Osteoblast (primary cell): Measurements from ENCODE around the gene PLEKHF1. TPM values are rescaled to one million over a fixed set of nuclear protein-coding genes. Genes with fewer than 3 reads are reported as not detected.
"Not testable (repeated sequence)": the region's sequence is repeated elsewhere in the genome, so short reads cannot be mapped to it uniquely, and the experiment has no call there.

ENCODE experiments used
- DNase-seq: peaks from one replicate; pipeline ENCODE4 v3.0.0; 2011; ENCODE audit warnings: low spot score, mixed read lengths; ENCODE audit not compliant: insufficient read length; ENCODE audit errors: missing footprints
- H2AFZ ChIP-seq: 2 replicates; pipeline ENCODE4 v1.6.0; 2011; ENCODE audit warnings: mild to moderate bottlenecking, low read length
- H3K27ac ChIP-seq: 2 replicates; pipeline ENCODE4 v1.5.1; 2011; ENCODE audit warnings: mild to moderate bottlenecking, low read depth, low read length, moderate library complexity
- H3K27me3 ChIP-seq: 2 replicates; pipeline ENCODE4 v1.6.0; 2012; ENCODE audit warnings: mild to moderate bottlenecking, control low read depth, inconsistent platforms, low read length, moderate library complexity; ENCODE audit not compliant: insufficient read depth
- H3K36me3 ChIP-seq: 2 replicates; pipeline ENCODE4 v1.5.1; 2011; ENCODE audit warnings: mild to moderate bottlenecking, low read length, control low read depth, moderate library complexity; ENCODE audit not compliant: insufficient read depth
- H3K4me1 ChIP-seq: 2 replicates; pipeline ENCODE4 v1.5.1; 2011; ENCODE audit warnings: mild to moderate bottlenecking, low read length, control low read depth, moderate library complexity; ENCODE audit not compliant: insufficient read depth
- H3K4me2 ChIP-seq: 2 replicates; pipeline ENCODE4 v1.6.0; 2011; ENCODE audit warnings: mild to moderate bottlenecking, low read length; ENCODE audit not compliant: insufficient read depth
- H3K4me3 ChIP-seq: fragments of 200-600 bp; sonication (generic); 3 replicates; pipeline ENCODE4 v1.5.1; 2012; ENCODE audit warnings: mild to moderate bottlenecking, low read length, inconsistent platforms; ENCODE audit not compliant: insufficient read depth
- H3K79me2 ChIP-seq: 2 replicates; pipeline ENCODE4 v1.6.0; 2012; ENCODE audit warnings: mild to moderate bottlenecking, low read length, control low read depth, inconsistent platforms; ENCODE audit not compliant: insufficient read depth
- H3K9me3 ChIP-seq: 2 replicates; pipeline ENCODE4 v1.5.1; 2011; ENCODE audit warnings: low read depth, low read length, control low read depth
- H4K20me1 ChIP-seq: 2 replicates; pipeline ENCODE4 v1.6.0; 2012; ENCODE audit warnings: mild to moderate bottlenecking, low read length, control low read depth; ENCODE audit not compliant: insufficient read depth
- total RNA-seq: library from RNA; depleted of rRNA; stranded (reverse); fragments of >200 nt; gene quantifications from 2 replicates; pipeline ENCODE4 v1.2.3, GENCODE V29; 2012
- TF ChIP-seq, protein P1 (sequence below): IDR thresholded peaks from 2 replicates; pipeline ENCODE4 v1.5.1; 2011; ENCODE audit warnings: mild to moderate bottlenecking, low read depth, low read length, moderate library complexity; ENCODE audit errors: extremely low read depth

PLEKHF1 gene
- total RNA-seq, 1 donor: 106 TPM

DNA sequence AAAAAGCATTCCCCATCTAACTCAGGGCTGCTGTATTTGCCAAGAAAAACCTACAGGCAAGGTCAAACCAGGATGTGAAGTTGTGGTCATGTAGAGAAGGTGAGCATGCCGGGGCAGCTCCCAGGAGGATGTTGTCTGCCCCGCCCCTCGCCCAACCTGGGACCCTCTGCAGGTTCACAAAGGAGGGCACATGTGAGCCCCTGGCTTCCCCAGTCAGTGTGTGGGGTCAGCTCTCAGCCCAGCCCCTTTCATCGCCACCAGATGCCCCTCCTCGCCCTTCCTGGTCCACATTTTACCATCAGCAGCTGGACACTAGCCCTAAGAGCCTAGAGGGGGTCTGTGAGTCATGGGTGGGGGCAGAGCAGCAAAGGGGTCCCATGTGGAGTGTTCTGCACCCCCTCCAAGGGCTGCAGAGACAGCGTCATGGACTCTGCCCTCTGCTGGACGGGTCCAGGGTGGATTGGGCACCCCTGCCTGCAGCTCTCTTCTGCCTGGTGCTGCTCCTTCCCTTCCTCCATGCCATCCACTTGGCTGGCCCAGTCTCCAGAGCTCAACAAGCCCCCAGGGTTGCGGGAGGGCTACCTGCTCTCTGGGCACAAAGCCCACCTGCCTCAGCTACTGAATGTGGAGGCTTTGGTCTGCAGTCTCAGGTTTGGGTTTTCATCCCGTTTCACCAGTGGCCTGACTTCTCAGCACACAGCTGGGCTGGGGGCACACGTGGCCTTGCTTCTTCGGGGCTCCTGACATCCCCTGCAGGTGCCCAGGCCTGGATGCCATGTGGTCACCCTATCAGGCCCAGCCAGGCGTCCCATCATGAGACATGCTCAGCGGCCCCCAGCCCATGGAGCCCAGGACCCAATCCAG lies 3.7 kb downstream of the PLEKHF1 start:
- peaks cover 80% of the 10 kb centered on the region for H3K79me2 ChIP-seq
- no peak overlapping the region for H3K4me2 ChIP-seq
- H3K4me1 ChIP-seq: peaks cover 36% of the 10 kb centered on the region
- H3K36me3 ChIP-seq: peaks cover 6% of the 10 kb centered on the region
- H4K20me1 ChIP-seq: peaks cover 39% of the 10 kb centered on the region
- no peaks in the 10 kb centered on the region for H3K27me3 ChIP-seq
- no peaks in the 10 kb centered on the region for H3K9me3 ChIP-seq
- peak; percentile 71 for DNase-seq
- no peak overlapping the region for H3K27ac ChIP-seq
- no peak overlapping the region for H3K4me3 ChIP-seq
- TF ChIP-seq, protein P1, sequence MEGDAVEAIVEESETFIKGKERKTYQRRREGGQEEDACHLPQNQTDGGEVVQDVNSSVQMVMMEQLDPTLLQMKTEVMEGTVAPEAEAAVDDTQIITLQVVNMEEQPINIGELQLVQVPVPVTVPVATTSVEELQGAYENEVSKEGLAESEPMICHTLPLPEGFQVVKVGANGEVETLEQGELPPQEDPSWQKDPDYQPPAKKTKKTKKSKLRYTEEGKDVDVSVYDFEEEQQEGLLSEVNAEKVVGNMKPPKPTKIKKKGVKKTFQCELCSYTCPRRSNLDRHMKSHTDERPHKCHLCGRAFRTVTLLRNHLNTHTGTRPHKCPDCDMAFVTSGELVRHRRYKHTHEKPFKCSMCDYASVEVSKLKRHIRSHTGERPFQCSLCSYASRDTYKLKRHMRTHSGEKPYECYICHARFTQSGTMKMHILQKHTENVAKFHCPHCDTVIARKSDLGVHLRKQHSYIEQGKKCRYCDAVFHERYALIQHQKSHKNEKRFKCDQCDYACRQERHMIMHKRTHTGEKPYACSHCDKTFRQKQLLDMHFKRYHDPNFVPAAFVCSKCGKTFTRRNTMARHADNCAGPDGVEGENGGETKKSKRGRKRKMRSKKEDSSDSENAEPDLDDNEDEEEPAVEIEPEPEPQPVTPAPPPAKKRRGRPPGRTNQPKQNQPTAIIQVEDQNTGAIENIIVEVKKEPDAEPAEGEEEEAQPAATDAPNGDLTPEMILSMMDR: peak; percentile 28
- H2AFZ ChIP-seq: no peak overlapping the region

DNA sequence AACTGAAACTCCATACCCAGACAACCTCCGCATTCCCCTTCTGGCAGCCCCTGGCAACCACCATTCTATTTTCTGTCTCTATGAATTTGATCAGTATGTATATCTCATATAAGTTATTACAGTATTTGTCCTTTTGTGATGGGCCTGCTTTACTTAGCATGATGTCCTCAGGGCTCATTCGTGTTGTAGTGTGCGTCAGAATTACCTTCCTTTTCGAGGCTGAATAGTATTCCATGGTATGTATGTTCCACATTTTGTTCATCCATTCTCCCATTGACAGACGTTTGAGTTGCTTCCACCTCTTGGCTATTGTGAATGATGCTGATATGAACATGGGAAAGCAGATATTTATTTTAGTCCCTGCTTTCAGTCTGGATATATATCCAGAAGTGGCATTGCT lies 5.0 kb downstream of the PLEKHF1 start:
- H3K9me3 ChIP-seq: no peaks in the 10 kb centered on the region
- H2AFZ ChIP-seq: no peak overlapping the region
- peaks cover 25% of the 10 kb centered on the region for H3K4me1 ChIP-seq
- TF ChIP-seq, protein P1: no peak
- peaks cover 92% of the 10 kb centered on the region for H3K79me2 ChIP-seq
- H3K36me3 ChIP-seq: peaks cover 10% of the 10 kb centered on the region
- H3K27ac ChIP-seq: no peak overlapping the region
- peaks cover 39% of the 10 kb centered on the region for H4K20me1 ChIP-seq
- no peaks in the 10 kb centered on the region for H3K27me3 ChIP-seq
- H3K4me2 ChIP-seq: no peak overlapping the region
- H3K4me3 ChIP-seq: no peak overlapping the region
- no peak for DNase-seq

DNA sequence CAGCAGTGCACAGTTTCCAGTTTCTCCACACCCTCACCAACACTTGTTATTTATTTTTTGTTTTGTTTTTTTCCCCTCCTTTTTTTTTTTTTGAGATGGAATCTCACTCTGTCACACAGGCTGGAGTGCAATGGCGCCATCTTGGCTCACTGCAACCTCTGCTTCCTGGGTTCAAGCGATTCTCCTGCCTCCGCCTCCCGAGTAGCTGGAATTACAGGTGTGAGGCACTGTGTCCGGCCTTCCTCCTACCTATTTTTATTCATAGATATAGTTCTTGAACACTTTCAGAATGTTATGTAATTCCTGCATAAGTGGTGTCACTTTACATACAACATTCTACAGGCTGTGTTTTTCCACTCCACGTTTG lies 5.7 kb downstream of the PLEKHF1 start:
- peaks cover 17% of the 10 kb centered on the region for H3K36me3 ChIP-seq
- H3K27ac ChIP-seq, H3K4me3 ChIP-seq, H3K9me3 ChIP-seq, DNase-seq, H3K4me2 ChIP-seq, H2AFZ ChIP-seq, H3K27me3 ChIP-seq: not testable (repeated sequence)
- peaks cover 42% of the 10 kb centered on the region for H4K20me1 ChIP-seq
- peaks cover 22% of the 10 kb centered on the region for H3K4me1 ChIP-seq
- peaks cover 89% of the 10 kb centered on the region for H3K79me2 ChIP-seq

DNA sequence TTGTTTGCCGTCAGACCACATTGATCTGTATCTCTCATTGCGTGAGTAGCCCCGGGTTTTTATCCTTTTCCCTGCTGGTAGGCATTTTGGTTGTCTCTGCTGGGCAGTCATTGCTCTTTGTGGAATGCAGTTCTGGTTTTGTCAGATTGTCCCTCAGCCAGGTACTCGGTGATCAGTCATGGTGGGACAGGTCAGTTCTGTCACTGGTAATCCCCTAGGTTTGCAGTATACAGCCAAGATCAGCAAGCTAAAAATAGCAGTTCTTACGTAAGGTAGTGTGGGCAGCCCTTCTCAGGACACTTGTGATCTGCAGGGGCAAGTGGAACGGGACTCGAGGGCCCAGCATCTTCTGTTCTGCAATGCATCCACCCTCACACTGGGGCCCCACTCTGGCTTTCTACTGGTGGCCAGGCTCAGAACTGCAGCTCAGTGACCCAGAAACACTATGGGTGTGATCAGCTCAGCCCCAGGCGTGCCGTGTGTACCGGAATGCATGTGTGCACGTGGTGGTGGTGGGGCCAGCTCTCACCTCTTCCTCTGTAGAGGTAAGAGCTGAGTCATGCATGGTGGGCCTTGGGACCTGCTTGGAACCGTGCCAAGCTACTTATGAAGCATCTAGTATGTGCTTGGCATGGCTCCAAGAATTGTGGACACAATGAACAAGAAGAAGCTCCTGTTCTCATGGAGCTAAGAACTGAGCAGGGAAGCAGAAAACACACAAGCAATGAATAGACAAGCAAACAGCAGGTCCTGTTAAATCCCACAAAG lies 6.3 kb downstream of the PLEKHF1 start:
- H3K27me3 ChIP-seq: no peaks in the 10 kb centered on the region
- H3K27ac ChIP-seq: peak overlapping the region; percentile 14
- no peak overlapping the region for H3K4me3 ChIP-seq
- DNase-seq: peak; percentile 83
- peaks cover 16% of the 10 kb centered on the region for H3K4me1 ChIP-seq
- no peaks in the 10 kb centered on the region for H3K9me3 ChIP-seq
- TF ChIP-seq, protein P1: no peak
- H4K20me1 ChIP-seq: peaks cover 38% of the 10 kb centered on the region
- H3K36me3 ChIP-seq: peaks cover 17% of the 10 kb centered on the region
- no peak overlapping the region for H2AFZ ChIP-seq
- no peak overlapping the region for H3K4me2 ChIP-seq
- H3K79me2 ChIP-seq: peaks cover 91% of the 10 kb centered on the region
